GM11168 (cell line): ENCODE data around the gene IFT22.
"Not testable (repeated sequence)": the region's sequence is repeated elsewhere in the genome, so short reads cannot be mapped to it uniquely, and the experiment has no call there.

Experiments used
- in situ Hi-C: fragments of 300-500 bp; cut with MboI; formaldehyde crosslinking; loops from one replicate; pipeline ENCODE4 v1.12.0; 2022; ENCODE audit warnings: low sequenced_read_pairs; ENCODE audit not compliant: unreplicated experiment

The IFT22 gene

GRCh38 chr7:101285171-101285570, 36.4 kb downstream of the IFT22 start:
- in situ Hi-C loops = loop anchor here (5.0 kb wide), 1 partner anchor 1303 kb away; no protein-coding TSS in a partner anchor

GRCh38 chr7:101280912-101281311, 40.7 kb downstream of the IFT22 start:
- in situ Hi-C loops = not testable (repeated sequence)

- in situ Hi-C loops = no loop called here
Observed at GRCh38 chr7:101278461-101279292, 42.9 kb downstream of the IFT22 start.

DNA sequence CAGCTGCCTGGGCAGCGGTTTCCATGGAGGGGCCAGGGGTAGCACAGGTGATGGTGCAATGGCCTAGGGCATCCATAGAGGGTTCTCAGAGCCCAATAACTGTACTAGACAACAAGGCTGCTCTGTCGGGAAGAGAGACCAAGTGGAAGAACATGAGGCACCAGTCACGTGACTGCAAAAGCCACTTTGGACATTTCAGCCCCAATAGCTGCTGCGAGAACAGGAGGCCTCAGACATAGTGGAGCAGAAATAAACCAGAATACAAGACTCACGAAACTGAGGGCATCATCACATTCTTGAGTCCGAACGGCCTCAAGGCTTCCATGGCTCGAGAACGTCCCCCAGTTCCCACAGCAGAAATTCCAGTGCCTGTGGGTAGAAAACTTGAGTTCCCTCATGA, 44.5 kb downstream of the IFT22 start:
- in situ Hi-C loops = no loop called here

DNA sequence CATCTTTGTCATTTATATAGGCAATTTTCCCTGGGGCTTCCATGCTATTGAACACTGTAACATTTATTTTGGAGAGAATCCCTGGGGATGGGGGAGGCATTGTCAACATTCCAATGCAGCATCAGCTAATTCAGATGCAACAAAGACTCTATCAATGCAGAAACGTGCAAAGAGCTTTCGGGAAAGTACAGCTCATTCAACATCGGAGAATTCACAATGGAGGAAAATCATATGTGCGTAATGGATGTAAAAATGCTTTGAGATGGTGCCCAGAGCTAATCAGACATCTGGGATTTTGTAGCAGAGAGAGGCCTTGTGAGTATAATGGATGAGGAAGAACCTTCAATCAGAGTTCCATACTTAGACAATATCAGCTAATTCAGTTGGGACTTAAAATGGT, 48.4 kb downstream of the IFT22 start:
- in situ Hi-C loops = no loop called here

GRCh38 chr7:101271021-101271420, 50.6 kb downstream of the IFT22 start:
- in situ Hi-C loops = no loop called here

- in situ Hi-C loops = no loop called here
Observed at GRCh38 chr7:101269664-101270063, 51.9 kb downstream of the IFT22 start.

DNA sequence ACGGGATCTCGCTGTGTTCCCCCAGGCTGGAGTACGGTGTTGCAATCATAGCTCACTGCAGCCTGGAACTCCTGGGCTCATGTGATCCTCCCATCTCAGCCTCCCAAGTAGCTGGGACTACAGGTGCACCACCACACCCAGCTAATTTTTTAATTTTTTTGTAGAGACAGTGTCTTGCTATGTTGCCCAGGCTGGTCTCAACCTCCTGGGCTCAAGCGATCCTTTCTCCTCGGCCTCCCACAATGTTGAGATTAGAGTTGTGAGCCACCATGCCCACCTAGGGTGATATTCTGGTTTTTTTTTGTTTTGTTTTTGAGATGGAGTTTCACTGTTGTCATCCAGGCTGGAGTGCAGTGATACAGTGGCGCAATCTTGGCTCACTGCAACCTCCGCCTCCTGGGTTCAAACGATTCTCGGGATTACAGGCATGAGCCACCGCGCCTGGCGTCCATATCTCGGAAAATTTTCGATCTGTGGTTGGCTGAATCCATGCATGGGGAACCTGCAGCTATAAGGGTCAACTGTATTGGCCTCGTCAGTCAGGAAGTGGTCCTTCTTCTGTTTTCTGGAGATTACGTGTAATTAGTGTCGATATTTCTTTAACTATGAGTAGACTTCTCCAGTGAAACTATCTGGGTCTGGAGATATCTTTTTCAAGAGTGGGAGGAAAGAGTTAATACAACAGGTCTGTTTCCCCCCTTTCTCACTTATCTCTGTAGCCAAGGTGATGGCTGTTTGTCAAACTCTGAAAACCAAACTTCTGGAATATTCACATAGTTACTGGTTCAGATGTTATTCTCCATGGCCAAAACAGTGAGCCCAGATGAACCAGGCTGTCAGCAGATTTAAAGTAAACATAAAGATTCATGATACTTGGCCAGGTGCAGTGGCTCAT, 55.7 kb downstream of the IFT22 start:
- in situ Hi-C loops = no loop called here

GRCh38 chr7:101264102-101264706, 57.4 kb downstream of the IFT22 start:
- in situ Hi-C loops = not testable (repeated sequence)
